A172 (cell line): Measurements from ENCODE around the gene BACH1. TPM values are rescaled to one million over a fixed set of nuclear protein-coding genes. Genes with fewer than 3 reads are reported as not detected.

Experiments
- DNase-seq: peaks from one replicate; pipeline ENCODE4 v3.0.0-alpha.2; 2015; ENCODE audit warnings: low spot score
- total RNA-seq: library from RNA; depleted of rRNA; stranded (reverse); fragments of >200 nt; shearing (Covaris generic); gene quantifications from 2 replicates; pipeline ENCODE4 v1.2.3, GENCODE V29; 2014

BACH1 gene
- total RNA-seq, 1 experiment from 2014 or later = 60.6 TPM

DNA sequence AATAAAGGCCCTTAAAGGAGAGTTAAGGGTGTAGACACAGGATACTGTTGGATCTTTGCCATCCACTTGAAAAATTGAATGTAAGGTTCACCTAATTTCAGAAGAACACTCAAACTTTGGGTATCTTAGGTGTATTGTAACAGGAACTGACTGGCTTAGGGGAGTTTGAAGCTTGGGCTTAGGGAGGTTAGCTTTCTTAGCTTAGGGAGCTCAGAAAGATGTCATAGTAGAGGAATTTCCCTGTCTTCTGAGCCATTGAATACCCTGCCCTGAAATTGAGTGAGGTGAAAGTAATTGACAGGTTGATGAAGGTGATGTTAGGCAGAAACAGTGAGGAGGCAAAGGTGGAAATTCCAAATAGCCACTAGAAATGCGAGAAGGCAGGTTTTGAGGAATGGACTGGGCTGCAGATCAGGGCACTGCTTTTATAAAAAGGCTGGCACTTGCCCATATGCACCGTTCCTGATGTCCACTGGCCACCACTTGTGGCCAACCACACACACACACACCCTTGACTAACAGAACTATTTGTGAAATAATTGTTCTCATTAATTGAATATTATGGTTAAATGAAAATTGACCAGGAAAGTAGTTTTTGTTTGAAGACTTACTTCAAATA is 16.5 kb downstream of the BACH1 start:
- no peak for DNase-seq

DNA sequence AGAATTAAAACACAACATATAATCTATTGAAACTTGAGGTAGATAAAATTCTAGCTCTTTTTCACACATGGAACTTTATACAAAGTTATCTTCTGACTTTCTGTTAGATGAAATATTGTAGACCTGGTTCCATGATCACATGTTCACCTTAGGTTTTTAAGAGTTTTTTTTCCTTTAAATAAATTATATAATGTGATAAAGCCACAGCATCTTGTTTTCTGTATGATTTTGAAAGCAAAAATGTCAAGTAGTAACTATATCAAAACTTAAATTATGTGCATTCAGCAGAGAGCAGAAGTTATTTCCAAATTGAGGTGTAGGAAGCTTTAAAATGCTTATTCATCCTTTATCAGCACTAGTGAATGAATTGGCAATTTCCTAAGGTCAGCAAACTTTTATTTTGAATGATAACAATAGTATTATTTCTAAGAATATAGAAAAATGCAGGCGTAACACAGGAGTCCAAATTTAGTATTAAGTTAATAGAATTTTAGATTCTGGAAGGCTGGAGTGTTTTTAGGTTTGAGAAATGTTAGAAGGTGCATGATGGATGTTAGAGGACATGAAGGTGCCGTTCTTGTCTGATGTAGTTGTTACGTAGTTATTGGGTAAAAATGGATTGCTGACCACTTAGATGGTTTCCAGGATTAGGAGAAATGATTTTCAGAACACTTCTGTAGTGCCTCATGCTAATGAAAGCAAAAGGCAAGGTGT is 17.5 kb downstream of the BACH1 start:
- DNase-seq = no peak

DNA sequence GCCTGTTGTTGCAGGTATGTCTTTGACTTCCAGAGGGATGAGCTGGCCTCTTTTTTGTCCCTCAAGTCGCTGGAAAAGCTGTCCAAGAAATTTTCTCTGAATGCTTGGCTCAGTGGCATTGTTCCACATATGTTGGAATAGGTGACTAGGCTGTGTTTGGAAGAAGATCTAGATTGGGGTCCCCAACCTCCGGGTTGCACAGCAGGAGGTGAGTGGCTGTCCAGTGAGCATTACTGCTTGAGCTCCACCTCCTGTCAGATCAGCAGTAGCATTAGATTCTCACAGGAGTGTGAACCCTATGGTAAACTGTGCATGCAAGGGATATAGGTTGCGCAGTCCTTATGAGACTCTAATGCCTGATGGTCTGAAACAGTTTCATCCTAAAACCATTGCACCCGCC is 18.1 kb downstream of the BACH1 start:
- no peak for DNase-seq

DNA sequence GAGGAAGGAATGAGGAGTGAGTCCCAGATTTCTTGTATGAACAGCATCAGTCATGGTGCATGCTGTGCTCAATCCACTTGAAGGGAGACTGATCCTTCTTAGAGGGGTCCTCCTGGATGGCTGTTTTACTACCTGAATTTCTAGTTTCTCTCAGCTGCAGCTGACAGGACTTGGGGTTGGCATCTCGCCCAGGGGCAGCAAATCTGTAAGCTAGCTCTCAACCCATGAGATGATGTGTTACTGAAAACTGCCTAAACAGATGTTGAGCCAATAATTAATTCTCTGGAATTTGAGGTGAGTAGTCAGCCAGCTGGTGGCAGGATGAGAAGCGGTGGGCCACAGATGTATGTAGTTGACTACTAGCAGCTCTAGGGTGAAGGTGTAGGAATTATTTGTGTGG is 19.6 kb downstream of the BACH1 start:
- DNase-seq = no peak

DNA sequence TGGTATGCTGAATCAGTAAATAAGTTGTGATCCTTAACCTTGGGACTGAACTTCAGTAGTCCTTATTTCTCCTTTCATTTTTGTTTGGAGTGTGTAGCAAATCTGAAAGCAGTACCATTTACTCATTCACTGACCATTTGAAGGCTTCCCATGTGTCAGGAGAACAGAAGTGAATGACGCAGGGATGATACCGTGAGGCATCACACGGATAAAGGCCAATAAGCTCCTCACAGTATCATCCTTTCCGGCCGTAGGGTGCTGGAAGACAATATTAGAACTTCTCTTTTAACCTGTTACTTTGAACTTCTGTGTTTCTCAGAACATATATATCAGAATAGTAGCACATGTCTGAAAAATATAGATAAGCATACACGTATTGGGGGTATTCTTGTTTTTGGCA is 21.3 kb downstream of the BACH1 start:
- no peak for DNase-seq

DNA sequence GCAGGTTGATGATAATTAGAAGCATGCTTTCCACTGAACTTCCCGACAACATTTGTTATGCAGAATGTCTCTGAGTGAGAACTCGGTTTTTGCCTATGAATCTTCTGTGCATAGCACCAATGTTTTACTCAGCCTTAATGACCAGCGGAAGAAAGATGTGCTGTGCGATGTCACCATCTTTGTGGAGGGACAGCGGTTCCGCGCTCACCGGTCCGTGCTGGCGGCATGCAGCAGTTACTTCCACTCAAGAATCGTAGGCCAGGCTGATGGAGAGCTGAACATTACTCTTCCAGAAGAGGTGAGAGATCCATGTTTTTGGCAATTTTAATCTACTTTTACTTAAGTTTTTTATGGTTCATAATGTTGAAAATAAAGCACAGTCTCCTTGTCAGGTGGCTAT is 22.5 kb downstream of the BACH1 start:
- no peak for DNase-seq

DNA sequence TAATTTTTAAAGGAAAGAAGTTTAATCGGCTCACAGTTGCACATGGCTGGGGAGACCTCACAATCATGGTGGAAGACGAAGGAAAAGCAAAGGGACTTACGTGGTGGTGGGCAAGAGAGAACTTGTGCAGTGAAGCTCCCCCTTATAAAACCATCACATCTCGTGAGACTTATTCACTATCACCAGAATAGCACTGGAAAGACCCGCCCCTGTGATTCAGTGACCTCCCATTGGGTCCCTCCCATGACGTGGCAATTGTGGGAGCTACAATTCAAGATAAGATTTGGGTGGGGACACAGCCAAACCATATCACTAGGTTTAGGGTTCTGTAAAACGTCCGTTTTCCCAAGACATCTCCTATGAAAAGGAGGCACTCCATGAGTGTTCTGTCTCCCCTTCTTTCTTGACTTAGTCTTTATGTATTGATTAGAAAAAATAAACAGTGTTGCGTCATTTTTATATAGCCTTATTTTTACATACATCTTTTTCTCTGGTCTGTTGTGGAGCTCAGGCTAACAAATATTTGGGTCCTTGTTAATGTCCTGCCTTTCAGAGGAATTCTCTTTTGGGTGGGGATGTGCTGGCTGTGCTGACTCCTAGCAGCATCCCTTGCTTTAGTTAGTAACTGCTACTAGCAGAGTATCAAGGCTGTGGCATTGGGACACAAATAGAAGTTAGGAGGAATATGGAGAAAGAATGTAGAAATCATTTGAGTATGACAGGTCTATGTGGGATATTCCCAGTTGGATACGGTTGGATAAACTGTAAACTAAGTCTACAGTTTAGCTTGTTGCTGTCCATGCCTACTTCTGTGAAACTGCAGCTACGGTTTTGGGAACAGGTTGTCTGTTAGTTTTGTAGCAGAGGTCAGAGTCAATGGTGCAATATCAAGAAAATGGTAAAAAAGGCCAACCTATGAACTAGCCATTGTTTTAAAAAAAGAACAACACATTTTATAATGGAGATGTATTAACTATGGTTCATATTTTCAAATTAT is 23.5 kb downstream of the BACH1 start:
- DNase-seq = no peak

DNA sequence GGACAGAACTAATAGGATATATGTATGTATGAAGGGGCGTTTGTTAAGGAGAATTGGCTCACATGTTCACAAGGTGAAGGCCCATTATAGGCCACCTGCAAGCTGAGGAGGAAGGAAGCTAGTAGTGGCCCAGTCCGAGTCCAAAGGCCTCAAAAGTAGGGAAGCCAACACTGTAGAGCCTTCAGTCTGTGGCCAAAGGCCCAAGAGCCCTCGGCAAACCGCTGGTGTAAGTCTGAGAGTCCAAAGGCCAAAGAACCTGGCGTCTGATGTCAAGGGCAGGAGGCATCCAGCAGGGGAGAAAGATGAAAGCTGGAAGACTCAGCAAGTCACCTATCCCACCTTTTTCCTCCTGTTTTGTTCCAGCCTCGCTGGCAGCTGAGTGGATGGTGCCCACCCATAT is 24.5 kb downstream of the BACH1 start:
- no peak for DNase-seq

DNA sequence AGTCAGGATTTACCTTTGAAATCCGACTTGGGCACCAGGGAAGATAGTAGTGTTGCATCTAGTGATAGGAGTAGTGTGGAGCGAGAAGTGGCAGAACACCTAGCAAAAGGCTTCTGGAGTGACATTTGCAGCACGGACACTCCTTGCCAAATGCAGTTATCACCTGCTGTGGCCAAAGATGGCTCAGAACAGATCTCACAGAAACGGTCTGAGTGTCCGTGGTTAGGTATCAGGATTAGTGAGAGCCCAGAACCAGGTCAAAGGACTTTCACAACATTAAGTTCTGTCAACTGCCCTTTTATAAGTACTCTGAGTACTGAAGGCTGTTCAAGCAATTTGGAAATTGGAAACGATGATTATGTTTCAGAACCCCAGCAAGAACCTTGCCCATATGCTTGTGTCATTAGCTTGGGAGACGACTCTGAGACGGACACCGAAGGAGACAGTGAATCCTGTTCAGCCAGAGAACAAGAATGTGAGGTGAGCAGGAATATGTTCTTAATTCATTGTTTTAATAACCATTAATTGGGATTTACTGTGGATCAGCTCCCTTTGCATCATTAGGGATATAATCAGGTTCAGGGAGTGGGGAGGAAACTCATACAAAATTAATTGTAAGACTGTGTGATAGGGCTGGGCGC is 28.3 kb downstream of the BACH1 start:
- no peak for DNase-seq

DNA sequence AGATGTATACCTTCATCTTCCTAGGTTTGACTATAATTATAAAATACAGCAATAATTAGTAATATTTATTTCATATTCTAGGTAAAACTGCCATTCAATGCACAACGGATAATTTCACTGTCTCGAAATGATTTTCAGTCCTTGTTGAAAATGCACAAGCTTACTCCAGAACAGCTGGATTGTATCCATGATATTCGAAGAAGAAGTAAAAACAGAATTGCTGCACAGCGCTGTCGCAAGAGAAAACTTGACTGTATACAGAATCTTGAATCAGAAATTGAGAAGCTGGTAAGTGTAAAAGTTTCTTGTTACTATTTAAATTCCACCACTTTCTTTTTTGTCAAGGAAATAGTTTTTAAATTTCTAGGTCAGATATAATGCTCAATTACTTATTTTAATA is 30.7 kb downstream of the BACH1 start:
- DNase-seq = no peak

DNA sequence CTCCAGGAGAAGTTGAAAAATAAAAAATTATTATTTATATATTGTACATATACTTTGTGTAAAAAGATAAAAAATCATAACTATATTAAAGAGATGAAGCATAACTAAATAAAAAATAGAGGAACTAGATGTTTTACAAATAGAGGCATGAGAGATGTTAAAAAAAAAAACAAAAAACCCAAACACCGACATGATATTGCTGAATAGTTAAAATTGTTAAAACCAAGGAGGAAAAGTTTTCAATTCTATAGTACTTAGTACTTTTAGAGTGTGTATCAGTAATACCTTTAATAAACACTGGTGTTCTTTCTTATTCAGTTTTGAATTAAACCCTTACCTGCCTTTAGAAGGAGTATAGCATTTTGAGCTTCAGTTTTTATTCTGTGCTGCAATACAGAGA is 32.1 kb downstream of the BACH1 start:
- no peak for DNase-seq

DNA sequence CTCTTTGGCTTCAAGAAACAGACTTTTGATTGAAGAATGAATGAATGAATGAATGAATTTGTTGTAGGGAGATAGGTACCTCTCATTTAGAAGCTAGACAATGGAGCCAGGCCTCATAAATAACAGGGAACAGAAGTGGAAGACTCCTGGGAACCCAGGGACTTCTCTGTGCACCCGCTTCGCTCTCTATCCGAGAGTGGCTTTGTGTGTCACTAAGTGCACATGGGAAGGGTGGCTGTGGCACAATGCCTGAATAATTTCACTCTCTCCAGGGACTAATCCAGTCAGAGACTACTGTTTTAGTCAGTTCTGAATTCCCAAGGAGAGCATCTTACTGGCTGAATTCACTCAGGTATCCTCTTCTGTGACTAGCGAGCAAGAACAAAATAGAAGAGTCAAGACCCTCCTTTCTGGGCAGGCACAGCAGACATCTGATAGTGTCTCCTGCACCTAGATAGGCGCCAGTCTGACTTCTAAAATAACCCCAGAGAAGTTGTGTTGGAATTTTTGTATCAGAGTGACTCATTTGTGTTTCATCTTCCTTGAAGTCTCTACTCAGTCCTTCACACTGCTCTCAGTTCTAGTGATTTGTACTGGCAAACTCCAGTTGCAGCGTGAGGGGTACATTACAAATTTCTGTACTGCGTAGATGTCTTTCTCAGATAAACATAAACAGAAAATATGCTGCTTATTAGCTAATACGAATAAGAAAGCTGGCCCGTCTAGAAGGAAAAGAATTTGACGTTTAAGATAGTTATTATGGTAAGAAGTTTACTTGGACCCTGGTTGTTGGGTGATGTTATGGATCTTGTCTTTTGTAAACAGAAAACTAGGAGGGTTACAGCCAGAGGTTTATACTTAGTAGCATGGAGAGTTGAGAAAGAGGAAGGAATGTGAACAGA is 34.0 kb downstream of the BACH1 start:
- peak; percentile 79 for DNase-seq

DNA sequence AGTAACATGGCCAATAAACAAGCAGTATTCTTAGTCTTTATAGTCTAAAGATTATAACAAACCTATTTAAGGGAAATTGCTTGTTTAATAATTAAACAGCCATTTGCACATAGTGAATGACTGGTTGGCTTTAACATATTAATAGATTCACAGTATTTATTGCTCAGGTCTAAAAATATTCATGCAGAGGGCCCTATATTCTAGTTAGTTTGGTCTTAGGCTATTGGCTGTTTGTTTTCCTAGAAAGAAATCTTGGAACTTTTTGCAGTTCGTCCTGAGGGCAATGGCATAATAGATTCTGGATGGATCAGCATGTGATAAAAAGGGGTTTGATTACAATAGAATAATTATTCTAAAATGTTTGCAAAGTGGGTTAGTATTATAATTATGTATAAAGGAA is 34.7 kb downstream of the BACH1 start:
- no peak for DNase-seq

DNA sequence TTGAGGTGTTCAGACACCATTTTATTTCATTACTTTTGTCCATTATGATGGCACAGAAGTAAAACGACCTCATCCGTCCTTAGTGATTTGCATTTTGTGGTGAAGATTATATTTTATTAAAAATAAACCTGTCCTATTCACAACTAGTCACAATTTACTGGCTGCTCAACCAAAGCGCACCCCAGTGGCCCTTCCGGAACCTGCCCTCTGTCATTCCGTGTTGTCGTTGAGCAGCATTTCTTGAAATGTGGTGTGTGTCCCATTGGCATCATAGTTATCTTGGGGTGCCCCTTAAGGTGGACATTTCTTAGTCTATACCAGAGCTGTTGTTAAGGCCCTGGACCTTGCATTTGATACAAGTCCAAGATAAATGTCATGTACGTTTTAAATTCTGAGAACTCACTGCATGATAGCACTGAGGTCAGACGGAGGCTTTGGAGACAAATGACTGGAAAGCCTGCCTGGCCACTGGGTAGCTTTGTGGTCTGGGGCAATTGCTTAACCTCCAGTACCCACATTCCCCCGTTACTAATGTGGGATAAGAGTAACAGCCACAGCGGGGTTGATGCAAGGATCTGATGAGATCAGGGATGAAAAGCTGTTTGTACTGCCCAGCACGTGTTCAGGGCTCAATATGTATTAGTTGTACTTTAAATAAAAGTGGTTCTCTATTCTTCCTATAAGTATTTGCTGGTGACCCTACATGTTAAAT is 36.2 kb downstream of the BACH1 start:
- DNase-seq = peak; percentile 69

DNA sequence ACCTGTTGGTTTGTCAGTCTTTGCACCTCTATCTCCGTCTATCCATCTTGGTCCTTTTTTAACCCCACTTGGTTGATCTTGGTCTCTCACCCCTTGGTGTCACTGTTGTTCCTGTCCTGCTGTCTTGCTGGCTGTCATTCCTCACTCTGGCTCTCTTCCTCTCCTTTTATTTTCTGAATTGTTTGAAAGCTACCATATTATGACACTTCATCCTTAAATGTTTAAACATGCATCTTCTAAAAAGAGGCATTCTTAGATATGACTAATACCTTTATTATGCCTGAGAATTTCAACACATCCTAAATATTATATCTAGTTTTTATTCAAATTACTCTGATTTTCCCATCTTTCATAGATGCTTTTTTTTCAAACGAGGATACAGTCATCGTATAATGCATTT is 37.0 kb downstream of the BACH1 start:
- DNase-seq = peak; percentile 40

DNA sequence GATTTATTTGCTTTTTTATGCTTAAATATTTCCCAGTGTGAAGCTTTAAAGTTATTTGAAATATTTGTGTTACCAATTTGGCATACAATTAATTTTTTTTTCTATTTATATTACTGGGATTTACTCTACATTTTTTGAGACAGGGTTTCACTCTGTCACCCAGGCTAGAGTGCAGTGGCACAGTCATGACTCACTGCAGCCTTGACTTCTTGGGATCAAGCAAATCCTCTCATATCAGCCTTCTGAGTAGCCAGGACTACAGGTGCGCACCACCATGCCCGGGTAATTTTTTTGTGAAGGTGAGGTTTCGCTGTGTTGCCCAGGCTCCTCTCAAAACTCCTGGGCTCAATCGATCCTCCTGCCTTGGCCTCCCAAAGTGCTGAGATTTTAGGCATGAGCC is 39.5 kb downstream of the BACH1 start:
- no peak for DNase-seq

DNA sequence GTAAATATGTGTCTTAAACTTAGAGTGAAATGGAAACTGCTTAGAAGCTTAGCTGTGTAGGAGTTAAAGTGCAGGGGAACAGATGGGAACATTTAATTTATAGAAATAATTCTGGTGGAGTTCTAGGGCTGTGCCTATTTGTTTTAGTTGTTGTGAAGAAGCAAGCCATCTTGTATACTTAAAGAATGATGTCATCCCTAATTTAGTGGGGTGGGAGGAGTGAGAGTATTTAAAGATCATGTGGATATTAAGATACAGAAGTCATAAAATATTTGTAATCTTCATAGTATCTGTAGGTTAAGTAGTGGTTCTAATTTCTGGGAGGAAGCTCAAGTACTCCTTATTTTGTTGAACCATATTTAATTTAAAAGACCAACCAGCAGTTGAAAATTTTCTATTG is 41.5 kb downstream of the BACH1 start:
- no peak for DNase-seq

DNA sequence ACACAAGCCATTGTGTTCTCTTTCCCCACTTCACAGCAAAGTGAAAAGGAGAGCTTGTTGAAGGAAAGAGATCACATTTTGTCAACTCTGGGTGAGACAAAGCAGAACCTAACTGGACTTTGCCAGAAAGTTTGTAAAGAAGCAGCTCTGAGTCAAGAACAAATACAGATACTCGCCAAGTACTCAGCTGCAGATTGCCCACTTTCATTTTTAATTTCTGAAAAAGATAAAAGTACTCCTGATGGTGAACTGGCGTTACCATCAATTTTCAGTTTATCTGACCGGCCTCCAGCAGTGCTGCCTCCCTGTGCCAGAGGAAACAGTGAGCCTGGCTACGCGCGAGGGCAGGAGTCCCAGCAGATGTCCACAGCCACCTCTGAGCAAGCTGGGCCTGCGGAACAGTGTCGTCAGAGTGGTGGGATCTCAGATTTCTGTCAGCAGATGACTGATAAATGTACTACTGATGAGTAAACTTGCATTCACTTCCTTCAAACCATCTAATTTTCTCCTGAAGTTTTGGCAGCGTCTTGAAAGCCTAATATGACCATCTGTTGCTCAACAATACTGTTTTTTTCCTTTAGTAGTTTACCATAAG is 43.7 kb downstream of the BACH1 start:
- DNase-seq = peak; percentile 92

DNA sequence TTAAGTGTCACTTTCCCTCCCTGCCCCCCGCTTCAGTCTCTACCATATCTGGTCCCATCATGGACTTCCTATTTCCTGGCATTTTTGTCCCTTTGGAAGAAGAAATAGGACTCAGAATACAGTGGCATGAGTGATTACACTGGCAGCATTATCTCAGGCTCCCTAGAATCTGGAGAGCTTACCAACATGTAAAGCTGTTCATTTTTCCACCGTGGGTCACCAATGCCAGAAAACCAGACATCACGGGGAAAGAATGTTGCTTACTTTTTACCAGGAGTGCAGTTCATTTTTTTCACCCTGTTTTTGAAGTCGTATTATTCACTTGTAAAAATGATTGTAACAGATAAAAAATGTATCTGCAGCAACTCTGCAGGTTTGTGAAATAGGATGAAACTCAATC is 44.8 kb downstream of the BACH1 start:
- DNase-seq = peak; percentile 57

DNA sequence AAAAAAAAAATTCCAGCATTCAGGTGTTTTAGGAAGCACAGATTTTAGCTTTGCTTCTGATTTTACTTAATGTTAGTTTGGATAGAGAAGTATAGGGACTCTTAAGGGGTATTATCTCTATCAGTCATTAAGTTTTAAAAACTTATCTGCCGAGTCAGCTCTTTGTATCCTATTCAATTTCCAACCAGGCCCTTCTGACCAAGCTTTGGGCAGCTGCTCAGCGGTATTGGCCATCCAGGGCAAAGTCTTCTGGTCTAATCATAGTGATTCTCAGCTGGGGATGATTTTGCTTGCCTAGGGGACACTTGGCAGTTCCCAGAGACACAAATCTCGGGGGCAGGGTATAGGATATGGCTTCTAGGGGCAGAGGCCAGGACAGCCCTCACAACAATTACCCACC is 47.6 kb downstream of the BACH1 start:
- no peak for DNase-seq
